ENCODE measurements around the gene PPP6R3.
"Not testable (repeated sequence)": the region's sequence is repeated elsewhere in the genome, so short reads cannot be mapped to it uniquely, and the experiment has no call there.

Gene PPP6R3

DNA sequence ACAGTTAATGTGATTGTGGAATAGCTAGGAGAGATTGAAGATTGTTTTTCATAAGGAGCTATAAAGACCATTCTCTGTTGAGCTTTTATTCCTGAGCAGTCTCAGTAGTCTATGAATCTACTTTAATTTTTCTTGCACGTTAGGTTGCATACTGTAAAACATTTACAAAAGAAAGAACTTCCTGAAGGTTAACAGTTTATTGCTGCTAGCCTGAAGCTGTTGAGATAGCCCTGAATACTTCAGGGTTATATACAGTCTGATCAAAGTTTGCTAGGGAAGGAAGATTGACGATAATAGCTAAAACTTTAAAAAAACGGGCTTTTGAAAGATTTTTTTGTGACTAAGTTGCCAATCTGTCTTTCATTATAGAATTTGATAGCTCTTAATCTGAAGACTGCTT, 64.8 kb downstream of the PPP6R3 start:
- no peak for DNase-seq (ENCODE audit: low read depth)

DNA sequence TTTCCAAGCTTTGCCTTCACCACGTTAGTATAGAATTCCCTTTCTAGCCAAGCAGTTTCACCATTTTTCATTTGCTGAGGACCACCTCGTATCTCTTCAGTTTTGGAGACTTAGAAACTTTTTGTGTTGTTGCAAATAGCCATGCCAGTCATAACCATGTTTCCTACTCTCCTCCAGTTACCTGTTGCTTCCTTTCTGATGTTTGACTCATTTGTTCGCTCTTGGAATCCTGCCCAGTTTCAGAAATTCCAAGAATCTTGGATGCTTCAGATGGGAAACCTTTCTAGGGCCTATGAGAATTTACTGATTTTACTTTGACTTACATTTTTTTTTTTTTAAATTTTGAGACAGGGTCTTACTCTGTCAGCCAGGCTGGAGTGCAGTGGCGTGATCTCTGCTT, 65.4 kb downstream of the PPP6R3 start:
- DNase-seq (ENCODE audit: low read depth): no peak

DNA sequence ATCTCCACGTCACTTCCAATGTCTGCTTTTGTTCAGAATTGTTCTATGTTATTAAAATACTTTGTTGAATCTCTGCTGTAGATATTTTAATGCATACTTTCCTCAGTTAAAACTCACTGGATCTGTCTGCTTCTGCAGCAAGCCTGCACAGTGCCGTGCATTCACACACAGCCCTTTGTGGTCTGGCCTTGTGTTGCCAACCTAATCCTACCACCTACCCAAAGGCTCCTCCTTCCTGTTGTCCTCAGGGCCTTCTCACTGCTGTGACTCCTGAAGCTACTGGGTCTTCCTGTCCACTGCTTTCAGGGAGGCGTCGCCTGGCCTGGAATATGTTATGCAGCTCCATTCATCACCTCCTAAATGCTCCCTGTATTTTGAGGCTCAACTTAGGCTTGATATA, 67.0 kb downstream of the PPP6R3 start:
- DNase-seq (ENCODE audit: low read depth): no peak

DNA sequence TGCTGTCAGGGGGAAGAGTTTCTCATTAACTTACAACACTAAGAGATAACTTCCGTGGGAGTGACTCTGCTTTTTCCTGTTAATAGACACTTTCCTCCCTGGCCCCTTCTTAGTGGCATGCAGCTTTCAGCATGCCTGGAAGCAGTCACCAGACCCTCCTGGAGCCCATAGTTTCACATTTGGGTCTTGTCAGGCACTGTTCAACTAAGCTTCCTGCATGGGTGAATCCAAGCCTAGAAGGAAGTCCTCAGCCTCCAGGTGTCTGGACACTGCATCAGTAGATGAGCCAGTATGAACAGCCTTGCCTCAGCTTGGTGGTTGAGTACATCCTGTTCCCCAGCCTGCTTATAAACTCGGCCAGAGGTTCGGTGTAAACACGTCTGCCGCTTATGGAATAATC, 68.1 kb downstream of the PPP6R3 start:
- no peak for DNase-seq (ENCODE audit: low read depth)

DNA sequence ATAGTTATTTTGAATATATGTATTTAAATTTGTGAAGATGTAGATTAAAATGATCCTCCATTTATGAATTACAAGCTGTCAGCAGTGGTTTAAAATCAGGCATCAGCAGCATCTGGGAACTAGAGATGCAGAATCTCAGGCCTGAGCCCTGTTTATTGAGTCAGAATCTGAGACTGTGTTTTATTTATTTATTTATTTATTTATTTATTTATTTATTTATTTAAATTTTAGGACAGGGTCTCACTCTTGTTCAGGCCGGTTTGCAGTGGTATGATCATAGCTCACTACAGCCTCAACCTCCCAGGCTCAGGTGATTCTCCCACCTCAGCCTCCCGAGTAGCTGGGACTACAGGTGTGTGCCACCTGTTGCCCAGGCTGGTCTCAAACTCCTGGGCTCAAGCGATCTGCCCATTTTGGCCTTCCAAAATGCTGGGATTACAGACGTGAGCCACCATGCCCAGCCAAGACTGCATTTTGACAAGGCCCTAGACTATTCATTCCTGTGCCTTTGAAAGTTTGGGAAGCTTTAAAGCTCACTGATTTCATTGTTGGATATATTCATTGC, 70.7 kb downstream of the PPP6R3 start:
- DNase-seq (ENCODE audit: low read depth): no peak

DNA sequence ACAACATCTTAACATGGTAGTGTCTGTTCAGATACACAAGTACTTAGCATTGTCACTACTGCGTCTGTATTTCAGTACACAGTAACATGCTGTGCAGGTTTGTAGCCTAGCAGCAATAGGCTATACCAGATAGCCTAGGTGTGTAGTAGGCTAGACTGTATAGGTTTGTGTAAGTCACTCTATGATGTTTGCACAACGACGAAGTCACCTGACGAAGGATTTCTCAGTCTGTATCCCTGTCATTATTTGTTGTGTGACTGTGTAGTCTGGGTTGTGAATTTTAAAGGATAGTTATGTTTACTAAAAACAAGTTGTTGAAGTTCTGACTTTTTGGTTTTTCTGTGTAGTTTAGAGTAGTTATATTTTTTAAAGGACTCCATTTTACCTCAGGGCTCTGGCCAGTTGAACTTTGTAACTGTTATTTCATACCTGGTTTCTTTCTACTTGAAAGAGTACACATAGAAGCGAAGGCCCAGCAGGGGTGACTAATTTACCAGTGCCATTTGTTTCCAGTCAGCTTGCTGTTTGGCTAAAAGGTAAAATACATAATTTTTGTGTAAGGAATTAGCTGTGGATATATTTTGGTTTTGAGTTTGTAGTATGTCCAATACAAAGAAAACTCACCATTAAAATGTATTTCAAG, 72.3 kb downstream of the PPP6R3 start:
- DNase-seq (ENCODE audit: low read depth): no peak

DNA sequence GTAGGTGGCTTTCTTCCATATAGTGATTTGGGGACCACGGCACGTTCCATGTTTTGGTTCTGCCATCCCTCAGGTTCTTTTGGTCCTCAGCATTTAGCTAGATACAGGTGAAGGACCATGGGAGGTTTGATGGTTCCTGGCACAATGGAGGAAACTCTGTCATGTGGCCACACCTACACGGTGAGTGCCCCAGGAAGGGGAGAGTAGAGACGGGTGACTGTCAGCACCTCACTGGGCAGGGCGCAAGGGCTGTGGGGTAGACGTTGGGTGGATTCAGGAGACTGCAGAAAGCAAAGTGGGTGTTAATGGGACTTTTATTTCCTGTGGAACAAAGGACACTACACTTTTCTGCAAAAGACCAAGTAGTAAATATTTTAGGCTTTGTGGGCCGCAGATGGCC, 73.4 kb downstream of the PPP6R3 start:
- DNase-seq (ENCODE audit: low read depth): no peak

DNA sequence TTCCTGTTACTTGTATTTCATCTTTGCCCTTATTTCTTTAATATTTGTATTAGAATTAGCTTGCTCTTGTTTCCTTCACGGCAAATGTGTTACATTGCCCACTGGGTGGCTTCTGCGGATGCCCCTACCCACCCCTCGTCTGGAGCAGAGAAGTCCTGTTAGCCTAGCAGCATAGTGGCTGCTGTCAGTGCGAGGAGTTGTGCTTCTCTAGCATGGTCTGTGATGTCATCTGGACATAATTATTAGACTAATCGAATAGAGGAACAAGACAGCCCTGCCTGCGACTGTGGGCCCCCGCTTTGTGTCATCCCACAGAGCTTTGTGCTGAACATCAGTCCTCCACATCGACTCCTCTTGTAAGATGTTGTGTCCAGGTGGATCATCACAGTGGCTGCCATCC, 74.5 kb downstream of the PPP6R3 start:
- no peak for DNase-seq (ENCODE audit: low read depth)

DNA sequence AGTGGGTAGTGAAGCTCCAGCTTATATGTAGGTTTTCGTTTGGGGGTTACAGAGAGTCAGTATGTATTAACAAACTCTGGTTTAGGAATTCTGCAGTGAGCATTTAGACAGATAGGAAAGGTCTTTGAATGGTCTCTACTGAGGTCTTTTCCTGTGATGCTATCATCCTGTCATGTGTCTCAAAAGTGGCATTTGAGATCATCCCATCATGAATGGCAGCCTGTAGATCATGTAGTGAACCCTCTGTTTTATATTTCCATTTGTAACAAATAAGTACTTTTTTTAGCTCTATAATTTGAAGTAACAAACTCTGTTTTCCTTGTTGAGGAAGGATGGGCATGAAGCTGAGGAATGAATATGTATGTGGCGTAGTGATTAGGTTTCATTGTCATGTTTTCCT, 76.2 kb downstream of the PPP6R3 start:
- DNase-seq (ENCODE audit: low read depth): no peak

DNA sequence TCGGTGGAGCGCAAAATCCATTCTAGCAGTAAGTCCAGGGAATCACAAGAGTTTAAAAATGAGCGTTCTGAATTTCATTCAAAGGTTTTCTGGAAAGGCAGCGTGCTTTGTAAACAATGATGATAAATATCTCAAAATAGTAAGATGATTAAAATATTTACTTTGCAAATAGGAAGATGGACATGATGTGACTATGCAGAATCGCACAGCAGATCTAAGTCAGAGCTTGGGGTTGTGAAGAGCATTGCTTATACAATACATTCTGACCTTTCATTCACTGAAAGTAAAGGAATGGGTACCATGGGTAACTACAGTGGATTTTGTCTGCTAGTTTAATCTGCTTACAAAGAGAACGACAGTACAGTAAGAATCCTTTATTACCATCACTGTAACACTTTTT, 77.5 kb downstream of the PPP6R3 start:
- no peak for DNase-seq (ENCODE audit: low read depth)

DNA sequence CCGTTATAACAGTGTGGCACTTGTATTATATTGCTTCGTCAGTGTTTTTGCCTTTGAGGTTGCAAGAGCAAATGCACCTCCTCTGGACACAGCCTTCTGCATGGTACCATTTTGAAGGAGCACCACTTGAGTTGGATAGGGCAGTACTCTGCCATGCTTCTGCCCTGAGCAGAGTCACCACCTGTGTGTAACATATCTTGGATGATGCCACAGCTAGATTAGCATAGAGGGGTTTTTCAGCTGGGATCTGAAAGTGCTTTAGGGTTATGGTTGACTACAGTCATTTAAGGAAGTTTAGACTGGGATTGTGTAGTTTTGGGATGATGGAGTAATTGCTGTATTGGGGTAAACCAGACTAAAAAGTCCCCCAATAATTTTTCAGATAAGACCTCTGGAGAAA, 78.8 kb downstream of the PPP6R3 start:
- DNase-seq (ENCODE audit: low read depth): no peak

DNA sequence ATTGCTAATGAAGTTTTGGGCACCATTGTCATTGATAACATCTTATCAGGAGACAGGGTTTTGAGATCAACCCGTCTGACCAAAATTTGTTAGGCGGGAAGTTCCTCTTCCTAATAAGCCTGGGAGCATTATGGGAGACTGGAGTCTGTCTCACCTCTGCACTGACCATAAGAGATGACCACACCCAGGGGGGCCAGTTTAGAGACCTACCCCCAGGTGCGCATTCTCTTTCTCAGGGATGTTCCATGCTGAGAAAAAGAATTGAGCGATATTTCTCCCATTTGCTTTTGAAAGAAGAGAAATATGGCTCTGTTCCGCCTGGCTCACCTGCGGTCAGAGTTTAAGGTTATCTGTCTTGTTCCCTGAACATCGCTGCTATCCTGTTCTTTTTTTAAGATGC, 80.0 kb downstream of the PPP6R3 start:
- DNase-seq (ENCODE audit: low read depth): not testable (repeated sequence)

DNA sequence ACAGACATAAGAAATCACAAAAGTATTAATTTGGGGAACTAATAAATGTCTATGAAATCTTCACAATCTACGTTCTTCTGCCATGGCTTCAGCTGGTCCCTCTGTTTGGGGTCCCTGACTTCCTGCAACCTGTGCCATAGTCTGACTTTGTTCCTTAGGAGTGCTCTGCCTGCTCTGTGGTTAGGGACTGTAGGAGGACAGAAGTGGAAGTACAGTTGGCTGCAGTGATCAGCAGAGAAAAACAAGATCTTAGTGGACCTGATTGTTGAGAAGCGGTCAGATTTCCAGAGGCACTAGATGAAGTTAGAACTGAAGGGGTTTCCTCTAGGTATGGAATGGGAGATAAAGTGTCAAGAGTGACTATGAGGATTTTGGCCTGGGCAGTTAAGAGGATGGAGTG, 80.6 kb downstream of the PPP6R3 start:
- DNase-seq (ENCODE audit: low read depth): no peak

DNA sequence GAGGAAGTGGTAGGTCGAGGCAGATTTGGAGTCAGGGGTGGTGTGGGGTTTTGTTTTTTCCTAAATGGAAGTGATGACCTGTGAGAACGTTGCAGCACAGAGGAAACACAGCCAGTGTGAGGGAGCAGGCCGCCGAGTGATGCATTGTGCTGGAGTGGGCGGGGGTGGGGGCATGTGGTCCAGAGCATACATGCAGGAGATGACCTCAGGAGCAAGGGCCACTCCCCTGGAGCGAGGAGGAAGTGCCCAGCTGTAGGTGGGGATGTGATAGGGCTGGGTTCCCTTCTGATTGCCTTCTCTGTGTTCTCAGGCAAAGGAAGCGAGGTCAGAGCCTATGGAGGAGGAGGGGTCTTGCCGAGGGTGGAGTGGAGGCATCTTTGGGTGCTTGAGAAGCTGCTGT, 81.4 kb downstream of the PPP6R3 start:
- DNase-seq (ENCODE audit: low read depth): no peak

DNA sequence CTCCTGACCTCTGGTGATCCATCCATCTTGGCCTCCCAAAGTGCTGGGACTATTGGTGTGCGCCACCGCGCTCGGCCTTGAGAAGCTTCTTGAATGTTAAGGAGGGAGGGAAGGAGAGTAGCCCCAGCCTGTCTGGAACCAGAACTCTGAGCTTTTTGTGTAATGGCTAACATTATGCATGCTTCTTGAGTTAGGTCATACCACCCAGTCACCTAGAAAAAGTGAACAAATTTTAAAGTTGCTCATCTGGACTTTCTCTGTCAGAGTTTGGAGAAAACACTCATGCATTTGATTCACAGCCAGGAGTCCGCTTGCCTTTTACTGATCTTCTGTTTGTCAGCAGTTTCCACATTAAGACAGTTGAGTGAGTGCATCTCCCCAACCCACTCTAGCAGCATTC, 82.1 kb downstream of the PPP6R3 start:
- DNase-seq (ENCODE audit: low read depth): no peak

DNA sequence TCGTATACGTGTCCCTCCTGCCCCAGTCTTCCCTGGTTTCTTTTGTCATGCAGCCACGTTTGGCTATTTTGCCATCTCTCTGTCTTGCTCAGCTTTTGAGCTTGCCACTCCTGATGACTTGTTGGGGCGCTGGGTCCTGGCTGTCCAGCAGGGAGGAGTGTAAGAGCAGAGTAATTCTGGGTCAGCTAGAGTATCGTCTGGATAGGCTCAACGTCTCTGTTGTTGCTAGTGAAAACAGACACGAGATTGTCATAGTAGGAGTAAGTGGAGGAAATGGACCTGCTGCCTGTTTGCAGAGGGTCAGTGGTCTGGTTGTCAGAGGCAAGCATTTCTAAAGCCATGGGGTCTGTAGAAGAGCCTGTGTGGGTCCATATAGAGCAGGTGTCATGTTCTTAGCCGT, 83.0 kb downstream of the PPP6R3 start:
- DNase-seq (ENCODE audit: low read depth): no peak

DNA sequence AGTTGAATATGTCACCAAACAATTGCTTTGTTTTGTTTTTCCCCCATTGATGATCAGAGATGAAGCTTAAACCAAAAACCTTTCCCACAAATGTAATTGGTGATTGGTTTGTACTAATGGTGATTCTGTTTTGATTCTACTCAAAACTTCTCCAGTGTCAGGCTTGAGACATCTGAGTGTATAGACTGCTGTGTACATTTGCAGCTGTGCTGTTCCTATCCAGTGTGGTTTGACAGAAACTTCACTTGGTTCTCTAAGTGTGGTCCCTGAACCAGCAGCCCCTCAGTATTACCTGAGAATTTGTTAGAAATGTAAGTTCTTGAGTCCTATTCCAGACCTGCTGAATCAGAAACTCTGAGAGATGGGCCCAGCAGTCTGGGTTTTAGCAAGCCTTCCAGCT, 84.8 kb downstream of the PPP6R3 start:
- DNase-seq (ENCODE audit: low read depth): no peak

DNA sequence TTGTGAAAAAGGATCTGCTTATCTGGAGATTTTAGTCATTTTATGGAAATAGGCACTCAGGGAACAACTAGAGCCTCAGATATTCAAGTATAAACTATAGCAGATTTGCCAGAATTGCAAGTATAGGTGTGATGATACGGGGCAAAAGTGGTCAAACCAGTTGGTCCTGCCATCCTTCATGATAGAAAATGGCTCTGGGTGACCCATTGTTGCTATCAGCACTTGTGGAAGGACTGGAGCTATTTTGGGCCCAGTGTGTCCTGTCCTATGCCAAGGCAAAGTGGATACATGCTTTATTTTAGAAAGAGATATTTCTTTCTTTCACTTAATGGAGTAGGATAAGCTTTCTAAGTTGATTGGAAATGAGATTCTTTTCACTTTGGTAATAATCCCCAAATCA, 85.2 kb downstream of the PPP6R3 start:
- no peak for DNase-seq (ENCODE audit: low read depth)

DNA sequence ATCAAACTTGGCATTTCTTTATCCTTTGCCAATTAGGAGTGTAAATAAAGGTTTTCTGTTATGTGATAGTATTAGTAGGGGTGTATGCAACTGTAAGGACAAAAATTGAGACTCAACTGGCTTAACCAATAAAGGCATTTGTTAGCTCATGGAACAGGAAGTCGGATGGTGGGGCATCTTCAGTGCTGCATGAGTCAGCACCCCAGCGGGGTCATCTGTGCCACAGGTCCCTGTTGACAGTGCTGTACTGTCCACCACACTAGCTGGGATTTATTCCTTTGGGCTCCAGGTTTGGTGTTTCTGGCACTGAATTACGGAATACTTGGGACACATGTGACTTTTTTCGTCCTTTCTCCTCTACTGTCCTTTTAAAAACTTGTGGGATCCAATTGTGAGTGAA, 86.0 kb downstream of the PPP6R3 start:
- DNase-seq (ENCODE audit: low read depth): no peak

DNA sequence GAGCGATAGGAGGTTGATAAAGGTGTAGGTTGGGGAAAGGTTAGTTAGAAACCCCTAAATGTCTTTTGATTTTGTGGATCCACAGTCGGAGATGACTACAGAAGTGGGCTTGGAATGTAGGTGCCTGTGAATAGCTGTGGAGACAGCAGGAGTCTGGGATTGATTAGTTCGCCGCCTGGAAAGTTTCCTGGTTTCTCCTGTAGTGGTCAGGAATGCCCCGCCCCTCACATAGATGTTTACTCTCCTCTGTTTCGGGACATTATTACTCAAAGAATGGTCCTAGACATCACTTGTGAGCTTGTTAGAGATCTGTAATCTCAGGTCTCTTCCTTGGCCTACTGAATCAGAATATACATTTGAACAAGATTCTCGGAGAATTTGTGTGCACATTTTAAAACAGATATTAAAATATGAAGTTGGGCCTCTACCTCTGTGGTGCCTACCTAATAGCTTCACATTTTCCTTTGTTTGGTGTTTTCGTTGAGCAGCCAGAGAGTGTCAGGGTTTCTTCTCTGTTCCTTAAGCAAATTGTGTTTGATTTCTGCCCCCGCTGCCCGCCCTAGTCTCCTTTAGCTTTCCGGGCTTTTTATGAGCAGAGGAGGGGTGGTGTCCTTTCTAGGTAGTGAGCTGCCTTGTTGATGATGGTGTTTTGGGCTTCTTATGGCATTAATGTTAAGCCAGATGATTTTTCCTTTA, 89.4 kb downstream of the PPP6R3 start:
- no peak for DNase-seq (ENCODE audit: low read depth)

DNA sequence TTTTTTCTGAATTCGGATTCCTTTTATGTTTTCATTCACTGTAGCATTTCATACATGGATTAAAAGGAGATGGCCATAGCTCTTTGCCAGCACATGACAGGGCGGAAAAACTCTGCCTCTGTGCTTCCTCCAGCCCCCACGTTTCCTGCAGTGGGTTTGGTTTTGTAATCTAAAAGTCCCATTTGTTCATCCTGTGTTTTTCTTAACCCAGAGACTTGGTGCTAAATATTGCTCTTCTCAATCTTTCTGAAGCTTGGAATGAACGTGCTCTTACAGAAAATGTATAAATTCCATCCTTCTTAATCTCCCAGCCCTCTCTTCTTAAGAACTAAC, 89.9 kb downstream of the PPP6R3 start:
- no peak for DNase-seq (ENCODE audit: low read depth)

DNA sequence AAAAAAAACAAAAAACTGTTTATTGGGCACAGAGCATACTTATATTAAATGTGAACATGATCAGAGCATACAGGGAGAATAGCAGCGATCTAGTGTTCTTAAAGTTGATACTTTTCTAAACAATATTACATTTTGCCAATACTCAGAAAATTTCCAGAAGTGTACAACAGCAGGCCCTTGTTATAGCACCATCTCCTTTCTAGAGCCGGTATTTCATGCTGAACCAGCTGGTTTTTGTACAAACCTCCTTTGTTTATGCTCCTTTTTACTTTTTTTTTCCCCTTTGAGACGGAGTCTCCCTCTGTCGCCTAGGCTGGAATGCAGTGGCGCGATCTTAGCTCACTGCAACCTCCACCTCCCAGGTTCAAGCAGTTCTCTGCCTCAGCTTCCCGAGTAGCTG, 90.7 kb downstream of the PPP6R3 start:
- no peak for DNase-seq (ENCODE audit: low read depth)

DNA sequence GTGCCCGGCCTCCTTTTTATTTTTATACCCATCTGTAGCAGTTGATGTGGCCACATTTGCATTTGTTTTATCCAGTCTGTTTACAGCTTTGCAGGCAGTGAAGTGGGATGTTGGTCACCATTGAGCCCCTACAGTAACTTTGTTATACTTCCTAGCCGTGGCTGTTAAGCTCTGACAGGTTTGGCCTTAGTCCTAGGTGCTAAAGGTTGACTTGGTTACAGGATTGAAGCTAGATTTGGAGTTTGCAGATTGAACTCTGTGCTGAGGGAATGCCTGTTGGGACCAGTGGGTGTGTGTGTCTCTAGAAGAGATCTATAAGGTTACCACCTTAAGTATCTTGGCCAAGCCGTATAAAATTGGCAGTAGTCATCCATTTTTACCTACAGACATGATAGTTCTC, 91.2 kb downstream of the PPP6R3 start:
- no peak for DNase-seq (ENCODE audit: low read depth)

DNA sequence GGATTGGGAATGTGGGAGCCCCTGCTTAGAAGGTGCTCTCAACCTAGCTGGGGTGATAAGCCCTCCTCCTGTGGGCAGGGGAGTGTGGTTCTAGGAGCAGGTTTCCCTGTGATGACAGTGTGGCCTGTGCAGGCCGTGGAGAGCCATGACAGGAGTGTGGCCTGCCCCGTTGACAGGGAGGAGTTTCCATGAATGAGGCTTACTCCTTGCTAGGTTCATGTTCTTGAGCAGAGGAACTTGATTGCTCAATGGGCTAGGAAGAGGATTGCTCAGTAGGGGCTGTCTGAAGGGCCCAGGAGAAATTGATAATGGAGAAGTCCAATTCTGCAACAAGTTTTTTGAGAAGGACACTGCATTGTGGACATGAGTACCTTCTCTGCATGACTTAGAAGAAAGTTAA, 92.0 kb downstream of the PPP6R3 start:
- DNase-seq (ENCODE audit: low read depth): no peak
